Activated CD4-positive, CD25-positive, alpha-beta regulatory T cell treated with anti-CD3 and anti-CD28 coated beads, Interleukin-2, amount 50 U/mL, for 16 hours (primary cell): ENCODE data around the gene SATB2.

ENCODE experiments used
- DNase-seq: peaks from one replicate; pipeline ENCODE4 v3.0.0-alpha.2; 2020; ENCODE audit warnings: low read depth, low spot score

SATB2 gene

GRCh38 chr2:199258291-199258690, 199.4 kb downstream of the SATB2 start:
- no peak for DNase-seq

- DNase-seq, result no peak
Measured at GRCh38 chr2:199257261-199258224, 200.2 kb downstream of the SATB2 start.

- no peak for DNase-seq
Measured at GRCh38 chr2:199230091-199230490, 227.6 kb downstream of the SATB2 start.

- no peak for DNase-seq
Measured at GRCh38 chr2:199228887-199229819, 228.6 kb downstream of the SATB2 start.

- no peak for DNase-seq
Measured at GRCh38 chr2:199223791-199224190, 233.9 kb downstream of the SATB2 start.

DNA sequence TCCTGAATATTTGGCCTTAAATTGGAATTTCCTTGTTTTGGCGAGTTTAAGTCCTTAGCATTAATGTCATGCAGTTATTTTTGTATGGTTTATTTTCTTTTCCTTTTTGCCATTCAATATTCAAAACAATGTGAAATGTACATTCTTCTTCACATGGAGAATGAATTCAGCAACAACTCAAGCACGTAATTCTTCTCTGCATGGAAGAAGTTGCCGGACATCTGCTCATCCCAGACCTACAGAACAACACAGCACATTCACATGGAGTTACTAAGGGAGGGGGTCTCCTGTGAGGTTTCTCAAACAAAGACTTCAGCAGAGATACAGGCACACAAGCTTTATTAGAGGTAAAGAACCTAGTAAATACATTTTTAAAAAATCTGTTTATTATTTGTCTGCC, 236.8 kb downstream of the SATB2 start:
- DNase-seq, result no peak

DNA sequence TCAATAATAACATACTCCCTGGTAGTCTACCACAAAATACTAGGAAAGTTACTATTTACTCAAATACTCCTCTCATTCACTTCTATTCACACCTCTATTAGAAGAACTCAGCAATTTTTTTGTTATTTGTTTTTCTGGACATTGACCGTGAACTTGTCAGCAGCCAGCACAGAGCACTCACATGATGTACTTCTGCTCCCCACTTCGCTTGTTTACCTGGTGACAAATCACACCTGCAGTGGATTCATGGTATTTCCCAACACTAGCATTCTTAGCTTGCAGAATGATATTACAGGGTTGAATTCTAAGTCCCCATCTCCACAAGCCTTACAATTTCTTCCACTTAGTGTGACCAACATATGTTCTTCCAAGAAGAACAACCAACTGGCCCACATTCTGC, 238.2 kb downstream of the SATB2 start:
- no peak for DNase-seq
